GM12873 (cell line): ENCODE measurements around the gene HIBADH.

ENCODE experiments used
- TF ChIP-seq, protein P1 (sequence below): IDR thresholded peaks from 2 replicates; pipeline ENCODE4 v1.5.1; 2012; ENCODE audit warnings: low read depth, mild to moderate bottlenecking, moderate library complexity, low read length, control low read depth; ENCODE audit not compliant: insufficient read depth; ENCODE audit errors: missing control alignments

HIBADH gene

DNA sequence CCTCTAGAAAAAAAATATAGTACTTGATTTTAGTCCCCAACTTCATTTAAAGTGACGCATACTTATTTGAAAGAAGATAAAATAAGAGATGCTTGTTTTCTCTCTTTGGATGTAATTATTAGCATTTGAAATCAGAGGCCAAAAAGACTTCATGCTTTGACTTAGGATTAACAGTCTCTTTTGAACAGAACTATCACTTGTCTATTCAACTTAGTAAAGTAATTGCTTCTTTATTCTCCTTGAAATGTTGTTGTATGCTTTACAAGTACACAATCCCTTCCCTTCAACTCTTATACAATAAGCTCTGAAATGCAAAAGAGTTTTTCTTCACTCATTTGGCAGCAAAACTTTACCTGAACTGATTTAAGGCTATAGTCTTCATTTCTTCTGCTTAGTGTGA, 80.8 kb downstream of the HIBADH start:
- TF ChIP-seq, protein P1, sequence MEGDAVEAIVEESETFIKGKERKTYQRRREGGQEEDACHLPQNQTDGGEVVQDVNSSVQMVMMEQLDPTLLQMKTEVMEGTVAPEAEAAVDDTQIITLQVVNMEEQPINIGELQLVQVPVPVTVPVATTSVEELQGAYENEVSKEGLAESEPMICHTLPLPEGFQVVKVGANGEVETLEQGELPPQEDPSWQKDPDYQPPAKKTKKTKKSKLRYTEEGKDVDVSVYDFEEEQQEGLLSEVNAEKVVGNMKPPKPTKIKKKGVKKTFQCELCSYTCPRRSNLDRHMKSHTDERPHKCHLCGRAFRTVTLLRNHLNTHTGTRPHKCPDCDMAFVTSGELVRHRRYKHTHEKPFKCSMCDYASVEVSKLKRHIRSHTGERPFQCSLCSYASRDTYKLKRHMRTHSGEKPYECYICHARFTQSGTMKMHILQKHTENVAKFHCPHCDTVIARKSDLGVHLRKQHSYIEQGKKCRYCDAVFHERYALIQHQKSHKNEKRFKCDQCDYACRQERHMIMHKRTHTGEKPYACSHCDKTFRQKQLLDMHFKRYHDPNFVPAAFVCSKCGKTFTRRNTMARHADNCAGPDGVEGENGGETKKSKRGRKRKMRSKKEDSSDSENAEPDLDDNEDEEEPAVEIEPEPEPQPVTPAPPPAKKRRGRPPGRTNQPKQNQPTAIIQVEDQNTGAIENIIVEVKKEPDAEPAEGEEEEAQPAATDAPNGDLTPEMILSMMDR: no peak

- TF ChIP-seq, protein P1: no peak
Observed at GRCh38 chr7:27581119-27581518, 81.6 kb downstream of the HIBADH start.

GRCh38 chr7:27579565-27579964, 83.1 kb downstream of the HIBADH start:
- TF ChIP-seq, protein P1: no peak

DNA sequence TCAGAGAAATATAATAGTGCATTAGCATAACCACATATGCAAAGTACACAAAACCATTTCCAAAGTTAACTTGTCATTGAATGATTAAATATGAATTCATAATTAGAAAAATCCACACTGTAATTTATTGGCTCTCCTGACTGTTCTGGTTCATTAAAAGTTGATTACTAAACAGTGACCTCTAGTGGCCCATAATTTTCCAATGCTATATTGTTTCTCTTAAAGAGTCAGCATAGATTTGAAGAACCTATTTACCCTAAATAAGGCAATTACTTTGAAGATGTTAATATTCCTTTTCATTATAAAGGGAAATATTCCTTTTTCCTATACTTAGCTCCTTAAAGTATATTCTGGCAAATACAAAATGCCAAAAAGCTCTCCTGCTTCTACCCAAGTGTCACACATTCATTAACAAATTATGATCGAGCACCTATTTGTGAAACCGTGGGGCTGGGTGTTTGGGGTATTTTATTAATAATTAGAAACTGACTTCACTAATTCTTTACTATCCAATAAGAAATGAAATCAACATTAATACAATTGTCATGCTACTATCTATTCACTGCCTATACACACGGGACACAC, 86.2 kb downstream of the HIBADH start:
- TF ChIP-seq, protein P1: peak; percentile 50

DNA sequence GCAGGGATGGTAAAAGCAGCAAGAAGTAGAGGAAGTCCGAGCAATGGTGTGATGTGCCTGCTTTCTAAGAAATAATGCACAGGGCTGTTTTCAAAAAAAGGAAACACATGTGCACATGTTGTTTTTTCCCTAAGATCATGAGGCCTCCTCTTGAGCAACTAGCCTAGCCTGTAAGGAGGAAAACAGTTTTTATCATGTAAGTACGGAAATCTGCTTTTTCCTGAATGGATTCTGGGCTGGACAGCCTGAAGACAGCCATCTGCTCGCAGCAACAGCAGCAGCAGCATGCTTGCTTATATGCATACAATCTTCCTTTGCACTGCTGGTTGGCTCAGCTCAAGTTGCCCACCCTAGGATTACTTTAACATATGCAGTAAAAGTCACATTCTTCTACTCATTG, 87.1 kb downstream of the HIBADH start:
- TF ChIP-seq, protein P1: no peak

DNA sequence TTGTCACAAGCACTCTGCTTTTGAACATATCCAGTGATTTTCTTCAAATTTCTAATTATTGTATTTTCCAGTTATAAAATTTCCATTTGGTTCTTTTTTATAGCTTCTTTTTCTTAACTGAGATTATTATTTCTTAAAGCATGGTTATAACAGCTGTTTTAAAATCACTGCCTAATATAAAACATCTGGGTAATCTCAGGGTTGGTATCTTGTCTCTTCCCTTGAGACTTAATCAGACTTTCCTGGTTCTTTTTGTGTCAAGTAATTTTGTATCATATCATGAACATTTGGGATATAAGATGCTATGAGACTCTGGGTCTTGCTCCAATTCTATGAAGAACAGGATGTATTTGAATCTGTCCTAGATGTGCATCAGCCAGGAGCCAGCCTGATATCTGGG, 93.6 kb downstream of the HIBADH start:
- TF ChIP-seq, protein P1: no peak

GRCh38 chr7:27567266-27567665, 95.4 kb downstream of the HIBADH start:
- TF ChIP-seq, protein P1: no peak
